ENCODE results near the gene MESD.
A peak's percentile ranks its signal among the peaks of the same experiment; 100 is the strongest.

The MESD gene

DNA sequence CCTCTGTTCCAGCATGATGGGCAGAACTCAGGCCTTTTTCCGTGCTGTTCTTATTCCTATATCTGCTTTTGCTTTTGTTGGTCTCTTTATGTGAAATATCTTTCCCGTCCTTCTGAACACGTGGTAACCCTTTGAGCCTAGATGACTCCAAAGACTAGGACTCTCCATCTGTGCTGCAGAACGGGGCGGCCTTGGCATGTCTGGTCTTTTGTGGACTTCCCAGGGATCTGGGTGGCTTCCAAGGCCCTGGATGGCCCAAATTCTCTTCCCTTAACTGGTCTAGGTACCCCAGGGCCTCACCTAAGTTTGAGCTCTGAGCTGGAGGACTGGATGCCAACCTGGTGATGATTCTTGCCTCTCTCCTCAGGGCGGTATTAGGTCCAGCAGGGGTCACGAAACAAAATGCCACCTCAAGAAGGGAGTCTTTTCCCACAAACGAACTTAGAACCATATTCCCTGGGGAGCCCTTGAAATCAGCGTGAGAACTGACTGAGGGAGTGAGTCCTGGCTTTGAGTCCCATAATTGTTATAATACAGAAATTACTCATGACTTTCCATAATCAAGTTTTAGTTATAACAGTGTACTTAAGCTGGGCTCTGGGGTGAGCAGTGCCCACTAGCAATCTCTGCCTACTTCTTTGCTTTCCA, 25.0 kb upstream of the MESD start:
- no peak for DNase-seq (ENCODE audit: low read depth, low spot score)
- in situ Hi-C loops (cut with HindIII; ENCODE audit: low sequenced_read_pairs) = no loop called here
- TF ChIP-seq, protein P1, sequence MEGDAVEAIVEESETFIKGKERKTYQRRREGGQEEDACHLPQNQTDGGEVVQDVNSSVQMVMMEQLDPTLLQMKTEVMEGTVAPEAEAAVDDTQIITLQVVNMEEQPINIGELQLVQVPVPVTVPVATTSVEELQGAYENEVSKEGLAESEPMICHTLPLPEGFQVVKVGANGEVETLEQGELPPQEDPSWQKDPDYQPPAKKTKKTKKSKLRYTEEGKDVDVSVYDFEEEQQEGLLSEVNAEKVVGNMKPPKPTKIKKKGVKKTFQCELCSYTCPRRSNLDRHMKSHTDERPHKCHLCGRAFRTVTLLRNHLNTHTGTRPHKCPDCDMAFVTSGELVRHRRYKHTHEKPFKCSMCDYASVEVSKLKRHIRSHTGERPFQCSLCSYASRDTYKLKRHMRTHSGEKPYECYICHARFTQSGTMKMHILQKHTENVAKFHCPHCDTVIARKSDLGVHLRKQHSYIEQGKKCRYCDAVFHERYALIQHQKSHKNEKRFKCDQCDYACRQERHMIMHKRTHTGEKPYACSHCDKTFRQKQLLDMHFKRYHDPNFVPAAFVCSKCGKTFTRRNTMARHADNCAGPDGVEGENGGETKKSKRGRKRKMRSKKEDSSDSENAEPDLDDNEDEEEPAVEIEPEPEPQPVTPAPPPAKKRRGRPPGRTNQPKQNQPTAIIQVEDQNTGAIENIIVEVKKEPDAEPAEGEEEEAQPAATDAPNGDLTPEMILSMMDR (IDR thresholded peaks at IDR 0.05; ENCODE audit: low read depth, low read length) = no peak
- H3K4me3 ChIP-seq (ENCODE audit: low read depth, low read length) = no peak overlapping the region

DNA sequence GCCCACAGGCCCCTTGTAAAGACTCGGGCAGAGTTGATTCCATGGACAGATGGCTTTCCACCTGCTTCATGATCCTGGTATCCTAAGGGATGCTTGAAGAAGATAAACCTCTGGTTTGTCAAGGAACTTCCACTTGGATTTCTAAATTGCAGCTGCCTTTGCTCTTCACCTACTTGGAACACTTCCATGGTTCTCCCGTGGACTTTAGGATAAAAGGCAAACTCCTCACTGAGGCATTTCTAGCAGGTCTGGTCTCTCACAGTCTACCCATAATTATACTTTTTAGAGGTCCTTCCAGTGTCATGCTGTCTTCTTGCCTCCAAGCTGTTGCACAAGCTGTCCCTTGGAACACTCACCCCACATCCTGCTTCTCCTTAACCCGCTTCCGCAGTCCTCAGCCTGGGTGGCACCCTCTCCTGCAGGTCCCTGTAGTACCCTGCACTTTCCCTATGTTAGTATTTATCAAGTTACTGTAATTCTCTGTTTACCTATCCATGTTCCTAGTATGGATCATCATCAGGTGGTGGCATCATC, 23.8 kb upstream of the MESD start:
- H3K4me3 ChIP-seq (ENCODE audit: low read depth, low read length) = no peak overlapping the region
- TF ChIP-seq, protein P1 (IDR thresholded peaks at IDR 0.05; ENCODE audit: low read depth, low read length) = no peak
- in situ Hi-C loops (cut with HindIII; ENCODE audit: low sequenced_read_pairs) = no loop called here
- DNase-seq (ENCODE audit: low read depth, low spot score) = no peak

DNA sequence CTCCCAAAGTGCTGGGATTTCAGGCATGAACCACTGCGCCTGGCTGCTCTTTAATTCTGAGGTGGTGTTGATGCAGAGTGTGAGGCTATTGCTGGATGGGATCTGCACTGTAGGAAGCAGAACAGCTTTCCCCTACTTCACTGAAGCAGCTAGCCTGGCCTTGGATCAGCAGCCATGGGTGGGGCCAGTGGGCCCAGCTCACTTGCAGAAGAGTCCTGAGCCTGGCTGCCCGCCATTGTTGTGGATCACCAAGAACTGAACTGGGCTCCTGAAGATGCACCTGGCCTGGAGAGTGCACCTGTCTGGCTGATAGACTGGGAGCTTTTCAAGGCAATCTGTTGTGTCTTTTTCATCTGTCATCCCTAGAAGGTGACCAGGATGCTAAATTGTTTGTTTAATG, 23.0 kb upstream of the MESD start:
- H3K4me3 ChIP-seq (ENCODE audit: low read depth, low read length) = no peak overlapping the region
- in situ Hi-C loops (cut with HindIII; ENCODE audit: low sequenced_read_pairs) = no loop called here
- TF ChIP-seq, protein P1 (IDR thresholded peaks at IDR 0.05; ENCODE audit: low read depth, low read length) = no peak
- DNase-seq (ENCODE audit: low read depth, low spot score) = no peak

DNA sequence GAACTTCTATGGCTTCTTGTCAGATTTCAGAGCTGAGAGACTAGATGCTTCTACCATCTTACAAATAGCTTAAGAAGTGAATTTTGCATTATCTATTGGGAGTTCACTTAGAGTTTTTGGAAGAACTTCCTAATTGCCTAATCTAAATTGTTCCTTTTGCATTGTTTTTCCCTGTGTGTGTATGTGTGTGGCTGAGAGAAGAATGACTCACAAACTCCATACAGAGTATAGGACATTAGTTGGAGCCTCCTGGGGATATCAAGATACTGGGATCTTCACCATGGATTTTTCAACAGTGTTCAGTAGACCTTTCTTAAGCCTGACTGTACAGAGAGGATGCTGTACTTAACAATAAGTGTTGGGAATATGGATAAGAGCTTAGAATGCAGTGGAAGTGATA, 22.0 kb upstream of the MESD start:
- peak; percentile 20 for DNase-seq (ENCODE audit: low read depth, low spot score)

DNA sequence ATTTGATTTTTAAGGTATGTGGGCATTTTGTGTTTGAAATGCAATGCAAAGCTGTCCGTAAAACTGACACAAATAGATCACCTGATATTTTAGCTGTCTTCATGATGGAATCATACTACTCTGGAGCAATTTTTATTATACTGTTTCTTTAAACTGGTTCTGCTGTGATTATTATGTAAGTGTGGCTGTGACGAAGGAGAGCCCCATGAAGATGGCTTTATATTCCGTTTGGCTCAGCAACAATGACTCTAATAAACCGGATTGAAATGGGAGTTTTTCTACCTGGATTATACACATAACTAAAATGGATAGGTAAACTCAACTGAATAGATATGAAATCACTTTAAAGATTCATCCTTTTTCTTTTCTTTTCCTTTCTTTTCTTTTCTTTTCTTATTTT, 20.5 kb upstream of the MESD start:
- no peak for DNase-seq (ENCODE audit: low read depth, low spot score)
- no peak overlapping the region for H3K4me3 ChIP-seq (ENCODE audit: low read depth, low read length)
- TF ChIP-seq, protein P1 (IDR thresholded peaks at IDR 0.05; ENCODE audit: low read depth, low read length) = no peak
- in situ Hi-C loops (cut with HindIII; ENCODE audit: low sequenced_read_pairs) = no loop called here

More for the DNA sequence above, 22.0 kb upstream of the MESD start:
- no peak overlapping the region for H3K4me3 ChIP-seq (ENCODE audit: low read depth, low read length)
- TF ChIP-seq, protein P1 (IDR thresholded peaks at IDR 0.05; ENCODE audit: low read depth, low read length) = no peak
- in situ Hi-C loops (cut with HindIII; ENCODE audit: low sequenced_read_pairs) = no loop called here

DNA sequence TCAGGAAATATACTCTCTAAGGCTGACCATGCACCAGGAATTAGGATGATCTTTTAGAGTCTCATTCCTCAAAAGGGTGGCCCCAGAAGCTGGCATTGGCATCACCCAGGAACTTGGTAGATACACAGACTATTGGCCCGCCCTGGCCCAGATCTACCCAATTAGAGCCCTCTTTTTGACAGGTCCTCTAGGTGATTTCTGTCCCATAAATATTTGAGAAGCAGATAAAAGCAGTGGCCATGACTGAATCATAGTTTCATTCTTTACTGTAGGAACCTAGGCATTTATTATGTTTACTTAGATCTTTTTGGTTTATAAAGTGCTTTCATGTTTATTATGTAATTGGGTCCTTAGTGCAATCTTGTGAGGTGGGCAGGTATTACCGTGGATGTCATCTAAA, 18.7 kb upstream of the MESD start:
- DNase-seq (ENCODE audit: low read depth, low spot score) = no peak
- TF ChIP-seq, protein P1 (IDR thresholded peaks at IDR 0.05; ENCODE audit: low read depth, low read length) = no peak
- in situ Hi-C loops (cut with HindIII; ENCODE audit: low sequenced_read_pairs) = no loop called here
- no peak overlapping the region for H3K4me3 ChIP-seq (ENCODE audit: low read depth, low read length)
